OCI-LY1 (cell line): ENCODE measurements around the gene NT5C2.
"Not testable (repeated sequence)": the region's sequence is repeated elsewhere in the genome, so short reads cannot be mapped to it uniquely, and the experiment has no call there.

Experiments used
- CTCF ChIP-seq: fragments of 200-600 bp; sonication (generic), shearing (Covaris generic); IDR thresholded peaks from 2 replicates; pipeline ENCODE4 v1.5.1; 2017; ENCODE audit warnings: mild to moderate bottlenecking, antibody characterized with exemption, low read length, moderate library complexity, mixed read lengths
- EZH2 ChIP-seq: fragments of 200-600 bp; sonication (generic), shearing (Covaris generic); IDR thresholded peaks from 2 replicates; pipeline ENCODE4 v1.8.0; 2017; ENCODE audit warnings: borderline replicate concordance, mixed run types, mild to moderate bottlenecking, antibody characterized with exemption, low read length, moderate library complexity, mixed read lengths

GRCh38 chr10:103205401-103205800 is 12.3 kb upstream of the NT5C2 start:
- not testable (repeated sequence) for TF ChIP-seq CTCF, EZH2
